PFSK-1 (cell line): ENCODE results near the gene CYBB.

Experiments
- POLR2AphosphoS5 ChIP-seq: IDR thresholded peaks from 2 replicates; pipeline ENCODE4 v1.6.1; 2012; ENCODE audit warnings: low read depth, mild to moderate bottlenecking, control low read depth, low read length, moderate library complexity
- REST ChIP-seq, 2 experiments: IDR thresholded peaks; 2 replicates each; pipeline versions ENCODE4 v1.6.1 to v1.8.0; 2011 to 2012; ENCODE audit warnings: low read depth in 2 of 2, low read length in 2 of 2, control low read depth in 1 of 2, inconsistent platforms in 1 of 2, mild to moderate bottlenecking in 1 of 2, moderate library complexity in 1 of 2; ENCODE audit not compliant: insufficient read depth in 1 of 2

DNA sequence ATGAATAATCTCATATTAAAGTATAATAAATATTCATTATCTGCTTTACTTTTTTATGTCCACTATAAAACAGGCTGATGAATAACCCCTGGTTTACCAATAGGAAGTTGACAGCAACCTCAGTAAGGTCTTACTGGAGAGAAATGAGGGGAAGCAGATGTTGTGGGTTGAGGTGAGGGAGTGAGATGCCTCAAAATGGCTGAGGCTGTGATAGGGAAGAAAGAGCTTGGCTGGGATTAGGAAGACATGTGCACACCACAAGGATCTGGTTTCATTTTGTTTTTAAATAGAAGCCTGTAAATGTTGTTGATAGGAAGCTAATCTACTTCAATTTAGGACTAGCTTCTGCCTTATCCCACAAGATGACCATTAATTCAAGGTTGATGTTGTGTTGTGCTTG lies 14.4 kb upstream of the CYBB start:
- TF ChIP-seq REST (IDR thresholded peaks at IDR 0.05; ENCODE audit: insufficient read depth in 1 of 2, low read depth in 2 of 2, low read length in 2 of 2), result no peak
- TF ChIP-seq POLR2AphosphoS5, result no peak
